ENCODE data around the gene ZNF22.

The ZNF22 gene

GRCh38 chr10:44966816-44967509 is 33.8 kb upstream of the ZNF22 start:
- H3K4me1 ChIP-seq (ENCODE audit: control insufficient read depth, low read depth, low read length): peaks cover 2% of the 10 kb centered on the region
- no peaks in the 10 kb centered on the region for H3K36me3 ChIP-seq (ENCODE audit: control insufficient read depth, insufficient read depth, low read length)
- no peaks in the 10 kb centered on the region for H3K27me3 ChIP-seq (ENCODE audit: insufficient read depth, low read length, poor library complexity)
- H3K79me1 ChIP-seq (ENCODE audit: low read length): no peaks in the 10 kb centered on the region
- no peak overlapping the region for H3K56ac ChIP-seq (ENCODE audit: low read length)
- no peak overlapping the region for H3K9ac ChIP-seq (ENCODE audit: low read length)
- H3K4ac ChIP-seq (ENCODE audit: low read depth, low read length): no peak overlapping the region
- H3K18ac ChIP-seq (ENCODE audit: low read length): no peak overlapping the region
- no peak for DNase-seq
- no peak overlapping the region for H3K23ac ChIP-seq (ENCODE audit: low read length)
- H3K4me2 ChIP-seq (ENCODE audit: low read length): no peak overlapping the region
- H2BK5ac ChIP-seq (ENCODE audit: low read length): no peak overlapping the region
- WGBS (ENCODE audit: extremely low coverage, insufficient coverage, low lambda C conversion rate): no CpG with 5 or more reads among the region's 8 CpGs
- H3K27ac ChIP-seq (ENCODE audit: low read depth, low read length): no peak overlapping the region
- no peak overlapping the region for H4K5ac ChIP-seq (ENCODE audit: low read length)
- H2AK5ac ChIP-seq (ENCODE audit: low read length): no peak overlapping the region
- H2BK15ac ChIP-seq (replicated peaks; ENCODE audit: low read depth): no peak overlapping the region
- no peak overlapping the region for H3K4me3 ChIP-seq (ENCODE audit: low read length)
- H2BK120ac ChIP-seq (ENCODE audit: low read depth, low read length): no peak overlapping the region
- no peak overlapping the region for H4K8ac ChIP-seq (ENCODE audit: low read depth, low read length)
- H3K79me2 ChIP-seq (ENCODE audit: control insufficient read depth, insufficient read depth, low read length): no peaks in the 10 kb centered on the region

- Histone ChIP-seq H2BK15ac (replicated peaks; ENCODE audit: low read depth) (no peak overlapping the region), H4K8ac (ENCODE audit: low read depth, low read length) (no peak overlapping the region), H3K4me2 (ENCODE audit: low read length) (no peak overlapping the region), H3K79me2 (ENCODE audit: control insufficient read depth, insufficient read depth, low read length) (no peaks in the 10 kb centered on the region), H3K23ac (ENCODE audit: low read length) (no peak overlapping the region), H2BK5ac (ENCODE audit: low read length) (no peak overlapping the region), H3K27me3 (ENCODE audit: insufficient read depth, low read length, poor library complexity) (no peaks in the 10 kb centered on the region), H3K36me3 (ENCODE audit: control insufficient read depth, insufficient read depth, low read length) (no peaks in the 10 kb centered on the region), H2BK120ac (ENCODE audit: low read depth, low read length) (no peak overlapping the region), H3K4ac (ENCODE audit: low read depth, low read length) (no peak overlapping the region), H3K4me1 (ENCODE audit: control insufficient read depth, low read depth, low read length) (peaks cover 2% of the 10 kb centered on the region), H4K5ac (ENCODE audit: low read length) (no peak overlapping the region), H3K79me1 (ENCODE audit: low read length) (no peaks in the 10 kb centered on the region), H3K18ac (ENCODE audit: low read length) (no peak overlapping the region), H3K9ac (ENCODE audit: low read length) (no peak overlapping the region), H3K56ac (ENCODE audit: low read length) (no peak overlapping the region), H3K4me3 (ENCODE audit: low read length) (no peak overlapping the region), H2AK5ac (ENCODE audit: low read length) (no peak overlapping the region), H3K27ac (ENCODE audit: low read depth, low read length) (no peak overlapping the region)
- WGBS (ENCODE audit: extremely low coverage, insufficient coverage, low lambda C conversion rate): no CpG with 5 or more reads among the region's 4 CpGs
- no peak for DNase-seq
Measured at GRCh38 chr10:44967616-44968015, 33.1 kb upstream of the ZNF22 start.

- Histone ChIP-seq H2BK5ac (ENCODE audit: low read length) (no peak overlapping the region), H3K9ac (ENCODE audit: low read length) (no peak overlapping the region), H3K79me2 (ENCODE audit: control insufficient read depth, insufficient read depth, low read length) (no peaks in the 10 kb centered on the region), H3K27me3 (ENCODE audit: insufficient read depth, low read length, poor library complexity) (no peaks in the 10 kb centered on the region), H3K4me2 (ENCODE audit: low read length) (no peak overlapping the region), H3K23ac (ENCODE audit: low read length) (no peak overlapping the region), H4K5ac (ENCODE audit: low read length) (no peak overlapping the region), H4K8ac (ENCODE audit: low read depth, low read length) (no peak overlapping the region), H3K56ac (ENCODE audit: low read length) (no peak overlapping the region), H2BK120ac (ENCODE audit: low read depth, low read length) (no peak overlapping the region), H2BK15ac (replicated peaks; ENCODE audit: low read depth) (no peak overlapping the region), H3K79me1 (ENCODE audit: low read length) (no peaks in the 10 kb centered on the region), H2AK5ac (ENCODE audit: low read length) (no peak overlapping the region), H3K4me3 (ENCODE audit: low read length) (no peak overlapping the region), H3K36me3 (ENCODE audit: control insufficient read depth, insufficient read depth, low read length) (no peaks in the 10 kb centered on the region), H3K27ac (ENCODE audit: low read depth, low read length) (no peak overlapping the region), H3K4me1 (ENCODE audit: control insufficient read depth, low read depth, low read length) (peaks cover 3% of the 10 kb centered on the region), H3K4ac (ENCODE audit: low read depth, low read length) (no peak overlapping the region), H3K18ac (ENCODE audit: low read length) (no peak overlapping the region)
- WGBS (ENCODE audit: extremely low coverage, insufficient coverage, low lambda C conversion rate): no CpG with 5 or more reads among the region's 3 CpGs
- no peak for DNase-seq
Measured at GRCh38 chr10:44968091-44968490, 32.6 kb upstream of the ZNF22 start.

- H3K27ac ChIP-seq (ENCODE audit: low read depth, low read length): no peak overlapping the region
- no peak overlapping the region for H2BK5ac ChIP-seq (ENCODE audit: low read length)
- H3K4ac ChIP-seq (ENCODE audit: low read depth, low read length): no peak overlapping the region
- H3K79me1 ChIP-seq (ENCODE audit: low read length): no peaks in the 10 kb centered on the region
- H4K8ac ChIP-seq (ENCODE audit: low read depth, low read length): no peak overlapping the region
- H3K18ac ChIP-seq (ENCODE audit: low read length): no peak overlapping the region
- H4K5ac ChIP-seq (ENCODE audit: low read length): no peak overlapping the region
- DNase-seq: no peak
- H2AK5ac ChIP-seq (ENCODE audit: low read length): no peak overlapping the region
- peaks cover 7% of the 10 kb centered on the region for H3K4me1 ChIP-seq (ENCODE audit: control insufficient read depth, low read depth, low read length)
- no peak overlapping the region for H2BK120ac ChIP-seq (ENCODE audit: low read depth, low read length)
- no peaks in the 10 kb centered on the region for H3K79me2 ChIP-seq (ENCODE audit: control insufficient read depth, insufficient read depth, low read length)
- H3K9ac ChIP-seq (ENCODE audit: low read length): no peak overlapping the region
- no peak overlapping the region for H3K4me2 ChIP-seq (ENCODE audit: low read length)
- H3K27me3 ChIP-seq (ENCODE audit: insufficient read depth, low read length, poor library complexity): no peaks in the 10 kb centered on the region
- no peak overlapping the region for H3K23ac ChIP-seq (ENCODE audit: low read length)
- no peak overlapping the region for H2BK15ac ChIP-seq (replicated peaks; ENCODE audit: low read depth)
- WGBS (ENCODE audit: extremely low coverage, insufficient coverage, low lambda C conversion rate): no CpG with 5 or more reads among the region's 11 CpGs
- no peak overlapping the region for H3K56ac ChIP-seq (ENCODE audit: low read length)
- no peak overlapping the region for H3K4me3 ChIP-seq (ENCODE audit: low read length)
- H3K36me3 ChIP-seq (ENCODE audit: control insufficient read depth, insufficient read depth, low read length): no peaks in the 10 kb centered on the region
Measured at GRCh38 chr10:44968500-44969400, 32.0 kb upstream of the ZNF22 start.

GRCh38 chr10:44969854-44970253 is 30.9 kb upstream of the ZNF22 start:
- Histone ChIP-seq H3K23ac (ENCODE audit: low read length) (no peak overlapping the region), H3K79me1 (ENCODE audit: low read length) (no peaks in the 10 kb centered on the region), H3K36me3 (ENCODE audit: control insufficient read depth, insufficient read depth, low read length) (no peaks in the 10 kb centered on the region), H3K9ac (ENCODE audit: low read length) (no peak overlapping the region), H3K27me3 (ENCODE audit: insufficient read depth, low read length, poor library complexity) (no peaks in the 10 kb centered on the region), H3K4ac (ENCODE audit: low read depth, low read length) (no peak overlapping the region), H3K18ac (ENCODE audit: low read length) (no peak overlapping the region), H2AK5ac (ENCODE audit: low read length) (no peak overlapping the region), H2BK15ac (replicated peaks; ENCODE audit: low read depth) (no peak overlapping the region), H4K5ac (ENCODE audit: low read length) (no peak overlapping the region), H4K8ac (ENCODE audit: low read depth, low read length) (no peak overlapping the region), H2BK120ac (ENCODE audit: low read depth, low read length) (no peak overlapping the region), H2BK5ac (ENCODE audit: low read length) (no peak overlapping the region), H3K27ac (ENCODE audit: low read depth, low read length) (no peak overlapping the region), H3K4me2 (ENCODE audit: low read length) (no peak overlapping the region), H3K79me2 (ENCODE audit: control insufficient read depth, insufficient read depth, low read length) (no peaks in the 10 kb centered on the region), H3K56ac (ENCODE audit: low read length) (no peak overlapping the region), H3K4me1 (ENCODE audit: control insufficient read depth, low read depth, low read length) (peaks cover 9% of the 10 kb centered on the region), H3K4me3 (ENCODE audit: low read length) (no peak overlapping the region)
- WGBS (ENCODE audit: extremely low coverage, insufficient coverage, low lambda C conversion rate): no CpG with 5 or more reads among the region's 9 CpGs
- no peak for DNase-seq
